IMR-90 (cell line): ENCODE results near the gene ZNF423. TPM values are rescaled to one million over a fixed set of nuclear protein-coding genes. Genes with fewer than 3 reads are reported as not detected.

ENCODE experiments used
- ATAC-seq: fragments of 200-7000 bp; cut with Tn5 transposase; 2 replicates; pipeline ENCODE4 v1.9.1; 2020; ENCODE audit warnings: low read depth, mild to moderate bottlenecking, moderate library complexity
- BruUV-seq: library from RNA; stranded (reverse); fragments of 400-500 nt; replicated peaks from 2 replicates; lab custom pipeline; 2021; lab: Mats Ljungman, UMichigan
- CTCF ChIA-PET: fragments of 300-600 bp; formaldehyde crosslinking; extraction: SDS; loops from one replicate; lab custom pipeline; 2021; ENCODE audit warnings: antibody characterized with exemption; lab: Yijun Ruan, JAX
- POLR2A ChIA-PET: fragments of 300-600 bp; sonication (Branson Sonifier 250); formaldehyde crosslinking; loops from one replicate; lab custom pipeline; 2022; ENCODE audit warnings: antibody characterized with exemption; ENCODE audit not compliant: unreplicated experiment; lab: Charles Lee
- DNase-seq: peaks from one replicate; pipeline ENCODE4 v3.0.0; 2013
- H2AFZ ChIP-seq: replicated peaks from 2 replicates; pipeline ENCODE3; 2013; ENCODE audit warnings: low read length, mild to moderate bottlenecking; ENCODE audit not compliant: poor library complexity
- H2AK5ac ChIP-seq: 2 replicates; pipeline ENCODE4 v1.6.1; 2013; ENCODE audit warnings: low read depth, low read length, inconsistent platforms
- H2AK9ac ChIP-seq: replicated peaks from 2 replicates; pipeline ENCODE3; 2013; ENCODE audit warnings: mild to moderate bottlenecking, low read depth, low read length, moderate library complexity; ENCODE audit not compliant: poor library complexity
- H2BK120ac ChIP-seq: 2 replicates; pipeline ENCODE4 v1.6.1; 2013; ENCODE audit warnings: low read depth, low read length, inconsistent platforms
- H2BK15ac ChIP-seq: 3 replicates; pipeline ENCODE4 v1.6.1; 2013; ENCODE audit warnings: low read depth, low read length, inconsistent platforms
- H2BK20ac ChIP-seq: 2 replicates; pipeline ENCODE4 v1.6.1; 2013; ENCODE audit warnings: low read depth, mild to moderate bottlenecking, inconsistent platforms, low read length, moderate library complexity
- H2BK5ac ChIP-seq: 2 replicates; pipeline ENCODE4 v1.6.1; 2013; ENCODE audit warnings: mild to moderate bottlenecking, low read depth, low read length, inconsistent platforms; ENCODE audit not compliant: poor library complexity, severe bottlenecking
- H3K14ac ChIP-seq: replicated peaks from 2 replicates; pipeline ENCODE4 v1.6.1; 2013; ENCODE audit warnings: low read depth, low read length, inconsistent platforms
- H3K18ac ChIP-seq: 2 replicates; pipeline ENCODE4 v1.6.1; 2013; ENCODE audit warnings: low read depth, low read length, control low read depth
- H3K23ac ChIP-seq: 2 replicates; pipeline ENCODE4 v1.6.1; 2013; ENCODE audit warnings: low read depth, low read length, inconsistent platforms
- H3K27ac ChIP-seq: 2 replicates; pipeline ENCODE4 v1.5.1; 2013; ENCODE audit warnings: mild to moderate bottlenecking, control low read depth, low read length; ENCODE audit not compliant: insufficient read depth
- H3K27me3 ChIP-seq: 2 replicates; pipeline ENCODE4 v1.6.1; 2013; ENCODE audit warnings: low read length; ENCODE audit not compliant: control insufficient read depth, insufficient read depth
- H3K36me3 ChIP-seq: 2 replicates; pipeline ENCODE4 v1.6.1; 2013; ENCODE audit warnings: low read length, mixed read lengths; ENCODE audit not compliant: control insufficient read depth, insufficient read depth
- H3K4ac ChIP-seq: 2 replicates; pipeline ENCODE4 v1.6.1; 2013; ENCODE audit warnings: low read depth, low read length, inconsistent platforms
- H3K4me1 ChIP-seq: 2 replicates; pipeline ENCODE4 v1.6.1; 2013; ENCODE audit warnings: low read length, mixed read lengths; ENCODE audit not compliant: control insufficient read depth, insufficient read depth
- H3K4me2 ChIP-seq: 2 replicates; pipeline ENCODE4 v1.6.1; 2013; ENCODE audit warnings: low read depth, mild to moderate bottlenecking, control low read depth, low read length, moderate library complexity
- H3K4me3 ChIP-seq: 2 replicates; pipeline ENCODE4 v1.5.1; 2013; ENCODE audit warnings: low read depth, mild to moderate bottlenecking, control low read depth, low read length, moderate library complexity; ENCODE audit not compliant: insufficient read depth
- H3K56ac ChIP-seq: 2 replicates; pipeline ENCODE4 v1.6.1; 2013; ENCODE audit warnings: low read length, inconsistent platforms; ENCODE audit not compliant: insufficient read depth; ENCODE audit errors: extremely low read depth
- H3K79me1 ChIP-seq, 2 experiments: 2 replicates each; pipeline ENCODE4 v1.6.1; 2013; ENCODE audit warnings: low read length in 2 of 2, inconsistent platforms in 1 of 2, low read depth in 1 of 2
- H3K9ac ChIP-seq: 2 replicates; pipeline ENCODE4 v1.6.1; 2013; ENCODE audit warnings: low read depth, low read length, control low read depth
- H3K9me1 ChIP-seq: 2 replicates; pipeline ENCODE4 v1.6.1; 2013; ENCODE audit warnings: low read length, inconsistent platforms; ENCODE audit not compliant: insufficient read depth
- H3K9me3 ChIP-seq: 2 replicates; pipeline ENCODE4 v1.6.1; 2013; ENCODE audit warnings: low read length; ENCODE audit not compliant: control insufficient read depth, insufficient read depth
- H4K20me1 ChIP-seq: 2 replicates; pipeline ENCODE4 v1.6.1; 2013; ENCODE audit warnings: low read length, inconsistent platforms; ENCODE audit not compliant: insufficient read depth
- H4K5ac ChIP-seq: 2 replicates; pipeline ENCODE4 v1.6.1; 2013; ENCODE audit warnings: mild to moderate bottlenecking, low read depth, low read length, control low read depth
- H4K8ac ChIP-seq, 2 experiments: 2 replicates each; pipeline ENCODE4 v1.6.1; 2013; ENCODE audit warnings: low read depth in 2 of 2, low read length in 2 of 2, control low read depth in 1 of 2, inconsistent platforms in 1 of 2
- H4K91ac ChIP-seq: 2 replicates; pipeline ENCODE4 v1.6.1; 2013; ENCODE audit warnings: low read depth, low read length, inconsistent platforms; ENCODE audit not compliant: insufficient read depth
- BHLHE40 ChIP-seq: fragments of 150-350 bp; IDR thresholded peaks from 2 replicates; pipeline ENCODE4 v1.6.1; 2016; ENCODE audit warnings: mild to moderate bottlenecking, low read depth, low read length
- CHD1 ChIP-seq: IDR thresholded peaks from 2 replicates; pipeline ENCODE4 v1.6.1; 2012; ENCODE audit warnings: low read depth, low read length, improper control_type of control experiment
- FOS ChIP-seq: fragments of 150-350 bp; IDR thresholded peaks from 2 replicates; pipeline ENCODE4 v1.6.1; 2016; ENCODE audit warnings: low read depth, low read length
- MAFK ChIP-seq: IDR thresholded peaks from 2 replicates; pipeline ENCODE4 v1.6.1; 2012; ENCODE audit warnings: low read depth, low read length, improper control_type of control experiment
- MAZ ChIP-seq: IDR thresholded peaks from 2 replicates; pipeline ENCODE4 v1.6.1; 2012; ENCODE audit warnings: low read depth, mild to moderate bottlenecking, low read length, improper control_type of control experiment, moderate library complexity, borderline replicate concordance
- MXI1 ChIP-seq: IDR thresholded peaks from 2 replicates; pipeline ENCODE4 v1.6.1; 2012; ENCODE audit warnings: low read depth, mild to moderate bottlenecking, low read length, moderate library complexity, borderline replicate concordance
- NFE2L2 ChIP-seq: fragments of 150-350 bp; IDR thresholded peaks from 2 replicates; pipeline ENCODE4 v1.6.1; 2016; ENCODE audit warnings: low read depth, mild to moderate bottlenecking, low read length
- POLR2A ChIP-seq: IDR thresholded peaks from 2 replicates; pipeline ENCODE4 v1.6.1; 2012; ENCODE audit warnings: mild to moderate bottlenecking, low read depth, low read length
- RAD21 ChIP-seq: IDR thresholded peaks from 2 replicates; pipeline ENCODE4 v1.6.1; 2012; ENCODE audit warnings: low read length, improper control_type of control experiment
- RCOR1 ChIP-seq: IDR thresholded peaks from 2 replicates; pipeline ENCODE4 v1.6.1; 2012; ENCODE audit warnings: mild to moderate bottlenecking, low read length, improper control_type of control experiment; ENCODE audit not compliant: insufficient replicate concordance
- RFX5 ChIP-seq: IDR thresholded peaks from 2 replicates; pipeline ENCODE4 v1.8.0; 2012; ENCODE audit warnings: low read depth, mild to moderate bottlenecking, low read length, moderate library complexity
- SMC3 ChIP-seq: fragments of 150-350 bp; IDR thresholded peaks from 2 replicates; pipeline ENCODE4 v1.6.1; 2016; ENCODE audit warnings: low read depth, mild to moderate bottlenecking, antibody characterized with exemption, low read length, moderate library complexity
- WGBS, 2 experiments: methylation state at CpG; one replicate each; pipeline versions ENCODE4 v1.1.5 to v1.1.7; 2013; ENCODE audit warnings: missing lambda C conversion rate in 2 of 2; ENCODE audit not compliant: insufficient read length in 1 of 2; ENCODE audit errors: extremely low coverage in 2 of 2; 5-methylcytosine and 5-hydroxymethylcytosine counted together
- dilution Hi-C: fragments of 300-500 bp; cut with HindIII; formaldehyde crosslinking; loops from one replicate; pipeline ENCODE4 v1.14.3; 2018; ENCODE audit warnings: low sequenced_read_pairs; ENCODE audit not compliant: unreplicated experiment
- in situ Hi-C: fragments of 300-500 bp; cut with MboI; formaldehyde crosslinking; loops from 3 replicates; pipeline ENCODE4 v1.14.3; 2019; ENCODE audit warnings: low sequenced_read_pairs, inconsistent platforms, mixed read lengths
- intact Hi-C: fragments of 100-400 bp; cut with micrococcal nuclease; formaldehyde crosslinking; loops from 2 replicates; pipeline ENCODE4 v1.10.0; 2022
- polyA plus RNA-seq, 3 experiments: library from polyadenylated mRNA; depleted of rRNA; stranded (reverse); fragments of >200 nt; gene quantifications; 2 replicates each; pipeline ENCODE4 v1.2.3, GENCODE V29; 2012; ENCODE audit warnings: low replicate concordance in 1 of 3
- total RNA-seq: library from RNA; depleted of rRNA; stranded (reverse); fragments of >200 nt; gene quantifications from 2 replicates; pipeline ENCODE4 v1.2.3, GENCODE V29; 2012
- TF ChIP-seq, protein P1 (sequence below): fragments of 150-350 bp; IDR thresholded peaks from 2 replicates; pipeline ENCODE4 v1.6.1; 2017; ENCODE audit warnings: mild to moderate bottlenecking, antibody characterized with exemption, low read length, low read depth
- TF ChIP-seq, protein P2 (sequence below): conservative IDR thresholded peaks from 2 replicates; pipeline ENCODE4 v1.5.1; 2012; ENCODE audit warnings: mild to moderate bottlenecking, low read depth, low read length, improper control_type of control experiment
- TF ChIP-seq, protein P3 (sequence below): fragments of 150-350 bp; IDR thresholded peaks from 2 replicates; pipeline ENCODE4 v1.6.1; 2016; ENCODE audit warnings: low read depth, mild to moderate bottlenecking, low read length, moderate library complexity, borderline replicate concordance

The ZNF423 gene
- total and polyA plus RNA-seq, 2 of the 4 experiments (the other 2 are of a cell fraction): under 0.01 to 0.10 TPM

DNA sequence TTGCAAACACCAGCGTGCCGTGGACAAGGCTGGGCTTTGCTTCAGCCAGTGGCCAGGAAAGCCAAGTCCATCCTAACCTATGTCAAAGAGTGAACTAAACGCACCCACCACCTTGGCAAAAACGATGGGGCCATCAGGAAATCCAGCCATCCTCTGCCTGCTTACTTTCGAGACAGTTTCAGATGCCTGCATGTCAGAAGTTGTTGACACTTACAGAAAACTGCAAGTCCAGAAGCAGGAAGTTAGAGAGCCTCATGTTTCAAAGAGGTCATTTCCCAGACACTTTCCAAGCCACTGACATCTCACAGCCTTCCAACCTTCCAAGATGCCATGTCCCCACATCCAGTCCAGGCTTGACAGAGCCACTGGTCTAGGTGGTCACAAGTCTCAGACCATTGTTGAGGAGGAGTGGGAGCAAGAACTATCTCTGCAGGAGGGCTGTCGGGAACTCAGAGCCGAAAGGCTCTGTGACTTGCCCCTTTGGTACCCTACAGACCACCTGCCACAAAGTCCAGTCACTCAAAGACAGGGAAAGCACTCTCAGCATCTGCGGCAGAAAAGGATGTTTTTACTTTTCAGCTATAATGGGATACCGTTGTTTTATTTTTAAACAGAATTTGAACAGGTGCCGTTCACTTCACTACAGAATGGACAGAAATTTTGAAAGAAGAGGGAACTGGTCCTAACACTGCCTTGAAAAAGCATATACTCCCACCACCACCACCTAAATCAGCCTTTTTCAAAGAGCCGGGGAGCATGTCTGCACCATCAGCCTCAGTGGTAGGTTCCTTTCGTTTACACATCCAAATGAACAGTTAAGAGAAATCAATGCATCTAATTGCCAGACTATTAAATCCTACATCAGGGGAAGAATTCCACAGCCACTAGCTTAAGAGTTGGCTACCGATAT lies 5.1 kb downstream of the ZNF423 start:
- Histone ChIP-seq H3K9me3 (no peaks in the 10 kb centered on the region), H3K56ac (no peak overlapping the region), H3K36me3 (no peaks in the 10 kb centered on the region), H3K4me1 (no peaks in the 10 kb centered on the region), H2AK9ac (no peak overlapping the region), H2AK5ac (no peak overlapping the region), H3K14ac (no peak overlapping the region), H3K27ac (no peak overlapping the region), H3K9ac (no peak overlapping the region), H2AFZ (no peak overlapping the region), H3K4me2 (no peak overlapping the region), H4K20me1 (no peaks in the 10 kb centered on the region), H4K5ac (no peak overlapping the region), H3K9me1 (no peaks in the 10 kb centered on the region), H2BK120ac (no peak overlapping the region), H2BK20ac (no peak overlapping the region), H3K18ac (no peak overlapping the region), H3K79me1 (no peaks in the 10 kb centered on the region), H4K91ac (no peak overlapping the region), H3K4me3 (no peak overlapping the region), H3K23ac (no peak overlapping the region), H3K4ac (no peak overlapping the region), H2BK15ac (no peak overlapping the region), H2BK5ac (no peak overlapping the region), H3K27me3 (peaks cover 44% of the 10 kb centered on the region), H4K8ac (no peak overlapping the region)
- BruUV-seq: no TSS peak
- in situ Hi-C loops: no loop called here
- CTCF ChIA-PET: no interaction called here
- no peak for ATAC-seq
- no peak for DNase-seq
- POLR2A ChIA-PET: no interaction called here
- dilution Hi-C loops: no loop called here
- intact Hi-C loops: no loop called here
- WGBS, 2 experiments: 40% methylated on average over 1 of the region's 13 CpGs; no CpG with 5 or more reads in 1 of the 2 experiments
- TF ChIP-seq, protein P1, sequence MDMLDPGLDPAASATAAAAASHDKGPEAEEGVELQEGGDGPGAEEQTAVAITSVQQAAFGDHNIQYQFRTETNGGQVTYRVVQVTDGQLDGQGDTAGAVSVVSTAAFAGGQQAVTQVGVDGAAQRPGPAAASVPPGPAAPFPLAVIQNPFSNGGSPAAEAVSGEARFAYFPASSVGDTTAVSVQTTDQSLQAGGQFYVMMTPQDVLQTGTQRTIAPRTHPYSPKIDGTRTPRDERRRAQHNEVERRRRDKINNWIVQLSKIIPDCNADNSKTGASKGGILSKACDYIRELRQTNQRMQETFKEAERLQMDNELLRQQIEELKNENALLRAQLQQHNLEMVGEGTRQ: no peak
- TF ChIP-seq MAFK (no peak), POLR2A (no peak), CHD1 (no peak), FOS (no peak), BHLHE40 (no peak), MAZ (no peak), SMC3 (no peak), RAD21 (no peak), NFE2L2 (no peak), MXI1 (no peak), RCOR1 (no peak), RFX5 (no peak)
- TF ChIP-seq, protein P2, sequence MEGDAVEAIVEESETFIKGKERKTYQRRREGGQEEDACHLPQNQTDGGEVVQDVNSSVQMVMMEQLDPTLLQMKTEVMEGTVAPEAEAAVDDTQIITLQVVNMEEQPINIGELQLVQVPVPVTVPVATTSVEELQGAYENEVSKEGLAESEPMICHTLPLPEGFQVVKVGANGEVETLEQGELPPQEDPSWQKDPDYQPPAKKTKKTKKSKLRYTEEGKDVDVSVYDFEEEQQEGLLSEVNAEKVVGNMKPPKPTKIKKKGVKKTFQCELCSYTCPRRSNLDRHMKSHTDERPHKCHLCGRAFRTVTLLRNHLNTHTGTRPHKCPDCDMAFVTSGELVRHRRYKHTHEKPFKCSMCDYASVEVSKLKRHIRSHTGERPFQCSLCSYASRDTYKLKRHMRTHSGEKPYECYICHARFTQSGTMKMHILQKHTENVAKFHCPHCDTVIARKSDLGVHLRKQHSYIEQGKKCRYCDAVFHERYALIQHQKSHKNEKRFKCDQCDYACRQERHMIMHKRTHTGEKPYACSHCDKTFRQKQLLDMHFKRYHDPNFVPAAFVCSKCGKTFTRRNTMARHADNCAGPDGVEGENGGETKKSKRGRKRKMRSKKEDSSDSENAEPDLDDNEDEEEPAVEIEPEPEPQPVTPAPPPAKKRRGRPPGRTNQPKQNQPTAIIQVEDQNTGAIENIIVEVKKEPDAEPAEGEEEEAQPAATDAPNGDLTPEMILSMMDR: no peak
- TF ChIP-seq, protein P3, sequence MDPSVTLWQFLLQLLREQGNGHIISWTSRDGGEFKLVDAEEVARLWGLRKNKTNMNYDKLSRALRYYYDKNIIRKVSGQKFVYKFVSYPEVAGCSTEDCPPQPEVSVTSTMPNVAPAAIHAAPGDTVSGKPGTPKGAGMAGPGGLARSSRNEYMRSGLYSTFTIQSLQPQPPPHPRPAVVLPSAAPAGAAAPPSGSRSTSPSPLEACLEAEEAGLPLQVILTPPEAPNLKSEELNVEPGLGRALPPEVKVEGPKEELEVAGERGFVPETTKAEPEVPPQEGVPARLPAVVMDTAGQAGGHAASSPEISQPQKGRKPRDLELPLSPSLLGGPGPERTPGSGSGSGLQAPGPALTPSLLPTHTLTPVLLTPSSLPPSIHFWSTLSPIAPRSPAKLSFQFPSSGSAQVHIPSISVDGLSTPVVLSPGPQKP: no peak
